Hepatocyte (in vitro differentiated cells): ENCODE data around the gene IFNE. TPM values are rescaled to one million over a fixed set of nuclear protein-coding genes. Genes with fewer than 3 reads are reported as not detected.

Source experiments
- DNase-seq: peaks from one replicate; pipeline ENCODE4 v3.0.0-alpha.2; 2016; ENCODE audit warnings: low spot score
- H2AFZ ChIP-seq: fragments of 200-600 bp; sonication (generic); 2 replicates; pipeline ENCODE4 v1.6.0; 2016; ENCODE audit warnings: antibody characterized with exemption, mild to moderate bottlenecking
- H3K27ac ChIP-seq: fragments of 200-600 bp; sonication (generic); 2 replicates; pipeline ENCODE4 v1.5.1; 2016; ENCODE audit warnings: mild to moderate bottlenecking
- H3K27me3 ChIP-seq: fragments of 200-600 bp; sonication (generic); 2 replicates; pipeline ENCODE4 v1.6.1; 2016
- H3K36me3 ChIP-seq: fragments of 200-600 bp; sonication (generic); replicated peaks from 2 replicates; pipeline ENCODE4 v1.5.1; 2016; ENCODE audit warnings: low read depth; ENCODE audit not compliant: insufficient read depth
- H3K4me1 ChIP-seq: fragments of 200-600 bp; sonication (generic); 2 replicates; pipeline ENCODE4 v1.5.1; 2016; ENCODE audit warnings: mild to moderate bottlenecking, moderate library complexity; ENCODE audit not compliant: insufficient read depth
- H3K4me2 ChIP-seq: fragments of 200-600 bp; sonication (generic); 2 replicates; pipeline ENCODE4 v1.6.0; 2016
- H3K4me3 ChIP-seq: fragments of 200-600 bp; sonication (generic); 2 replicates; pipeline ENCODE4 v1.5.1; 2016; ENCODE audit warnings: mild to moderate bottlenecking
- H3K79me2 ChIP-seq: fragments of 200-600 bp; sonication (generic); 2 replicates; pipeline ENCODE4 v1.6.0; 2017; ENCODE audit warnings: mild to moderate bottlenecking
- H3K9me2 ChIP-seq: fragments of 200-600 bp; sonication (generic); replicated peaks from 2 replicates; pipeline ENCODE4 v1.6.0; 2017; ENCODE audit warnings: mild to moderate bottlenecking; ENCODE audit not compliant: insufficient read depth
- H3K9me3 ChIP-seq: fragments of 200-600 bp; sonication (generic); 2 replicates; pipeline ENCODE4 v1.5.1; 2016; ENCODE audit warnings: low read depth, mild to moderate bottlenecking
- H4K20me1 ChIP-seq: fragments of 200-600 bp; sonication (generic); 2 replicates; pipeline ENCODE4 v1.6.0; 2016; ENCODE audit warnings: mild to moderate bottlenecking; ENCODE audit not compliant: insufficient read depth, poor library complexity, severe bottlenecking
- EZH2 ChIP-seq: fragments of 200-600 bp; sonication (generic); IDR thresholded peaks from 2 replicates; pipeline ENCODE4 v1.6.1; 2016; ENCODE audit warnings: antibody characterized with exemption, mild to moderate bottlenecking, borderline replicate concordance
- EZH2phosphoT487 ChIP-seq: fragments of 200-600 bp; sonication (generic); IDR thresholded peaks from one replicate; pipeline ENCODE4 v1.6.1; 2018; ENCODE audit warnings: antibody characterized with exemption, mild to moderate bottlenecking, low read depth, moderate library complexity; ENCODE audit not compliant: unreplicated experiment, severe bottlenecking
- WGBS: methylation state at CpG from one replicate; pipeline ENCODE4 v1.1.6; 2016; ENCODE audit warnings: low lambda C conversion rate; ENCODE audit errors: missing lambda C conversion rate; 5-methylcytosine and 5-hydroxymethylcytosine counted together
- polyA plus RNA-seq: library from polyadenylated mRNA; unstranded; fragments of >200 nt; fragmentation: Nextera tagmentation; extraction: Ambion mirVana; gene quantifications from 2 replicates; pipeline ENCODE4 v1.2.1, GENCODE V29; 2016
- total RNA-seq: library from RNA; depleted of rRNA; stranded (reverse); fragments of >200 nt; gene quantifications from 2 replicates; pipeline ENCODE4 v1.2.3, GENCODE V29; 2014
- TF ChIP-seq, protein P1 (sequence below): fragments of 200-600 bp; sonication (generic); IDR thresholded peaks from 2 replicates; pipeline ENCODE4 v1.5.1; 2016; ENCODE audit warnings: antibody characterized with exemption, mild to moderate bottlenecking; ENCODE audit not compliant: poor library complexity

The IFNE gene
- total and polyA plus RNA-seq, 2 experiments from 2014 or later = 0.67 TPM; not detected in 1

DNA sequence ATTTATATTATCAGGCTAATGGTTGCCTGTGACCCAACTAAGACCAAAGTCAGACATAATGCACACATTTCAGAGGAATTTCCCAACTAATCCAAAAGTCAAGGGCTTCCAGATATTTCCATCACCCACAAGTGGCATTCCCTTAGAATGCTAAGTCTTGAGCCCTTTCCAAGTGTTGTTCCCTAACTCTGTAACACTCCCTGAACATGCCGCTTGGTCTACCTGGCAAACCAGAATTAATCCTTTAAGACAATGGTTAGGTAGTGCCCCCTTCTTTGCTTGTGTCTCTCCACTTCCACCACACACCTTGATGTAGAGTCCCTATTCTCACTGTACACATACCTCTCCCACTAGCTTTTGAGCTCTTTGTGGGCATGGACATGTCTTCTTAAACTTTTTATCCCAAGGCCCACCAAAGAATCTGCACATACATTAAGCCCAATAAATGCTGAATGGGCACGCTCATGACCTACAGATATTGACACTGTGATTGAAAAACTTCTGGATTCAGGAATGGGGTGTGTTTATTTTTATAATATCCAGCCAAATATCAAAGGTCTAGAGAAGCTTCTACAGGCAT, 37.8 kb upstream of the IFNE start:
- DNase-seq = no peak
- Histone ChIP-seq H3K4me1 (no peaks in the 10 kb centered on the region), H3K27ac (no peak overlapping the region), H3K4me2 (no peak overlapping the region), H3K79me2 (no peaks in the 10 kb centered on the region), H3K4me3 (no peak overlapping the region), H3K27me3 (no peaks in the 10 kb centered on the region), H3K9me2 (no peaks in the 10 kb centered on the region), H3K9me3 (no peaks in the 10 kb centered on the region), H4K20me1 (no peaks in the 10 kb centered on the region), H3K36me3 (no peaks in the 10 kb centered on the region), H2AFZ (no peak overlapping the region)
- TF ChIP-seq, protein P1, sequence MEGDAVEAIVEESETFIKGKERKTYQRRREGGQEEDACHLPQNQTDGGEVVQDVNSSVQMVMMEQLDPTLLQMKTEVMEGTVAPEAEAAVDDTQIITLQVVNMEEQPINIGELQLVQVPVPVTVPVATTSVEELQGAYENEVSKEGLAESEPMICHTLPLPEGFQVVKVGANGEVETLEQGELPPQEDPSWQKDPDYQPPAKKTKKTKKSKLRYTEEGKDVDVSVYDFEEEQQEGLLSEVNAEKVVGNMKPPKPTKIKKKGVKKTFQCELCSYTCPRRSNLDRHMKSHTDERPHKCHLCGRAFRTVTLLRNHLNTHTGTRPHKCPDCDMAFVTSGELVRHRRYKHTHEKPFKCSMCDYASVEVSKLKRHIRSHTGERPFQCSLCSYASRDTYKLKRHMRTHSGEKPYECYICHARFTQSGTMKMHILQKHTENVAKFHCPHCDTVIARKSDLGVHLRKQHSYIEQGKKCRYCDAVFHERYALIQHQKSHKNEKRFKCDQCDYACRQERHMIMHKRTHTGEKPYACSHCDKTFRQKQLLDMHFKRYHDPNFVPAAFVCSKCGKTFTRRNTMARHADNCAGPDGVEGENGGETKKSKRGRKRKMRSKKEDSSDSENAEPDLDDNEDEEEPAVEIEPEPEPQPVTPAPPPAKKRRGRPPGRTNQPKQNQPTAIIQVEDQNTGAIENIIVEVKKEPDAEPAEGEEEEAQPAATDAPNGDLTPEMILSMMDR = no peak
- TF ChIP-seq EZH2 (no peak), EZH2phosphoT487 (no peak)
- WGBS = 93% methylated on average over 2 of the region's 2 CpGs

- H3K9me3 ChIP-seq = no peaks in the 10 kb centered on the region
- no peak overlapping the region for H3K4me3 ChIP-seq
- no peaks in the 10 kb centered on the region for H4K20me1 ChIP-seq
- no peak overlapping the region for H2AFZ ChIP-seq
- 96% methylated on average over 3 of the region's 3 CpGs for WGBS
- H3K27me3 ChIP-seq = no peaks in the 10 kb centered on the region
- no peak overlapping the region for H3K4me2 ChIP-seq
- TF ChIP-seq EZH2 = no peak
- TF ChIP-seq, protein P1 = no peak
- no peak for TF ChIP-seq EZH2phosphoT487
- H3K36me3 ChIP-seq = no peaks in the 10 kb centered on the region
- H3K27ac ChIP-seq = no peak overlapping the region
- no peaks in the 10 kb centered on the region for H3K4me1 ChIP-seq
- no peaks in the 10 kb centered on the region for H3K79me2 ChIP-seq
- DNase-seq = no peak
- H3K9me2 ChIP-seq = no peaks in the 10 kb centered on the region
Measured at GRCh38 chr9:21516796-21517195, 34.7 kb upstream of the IFNE start.

DNA sequence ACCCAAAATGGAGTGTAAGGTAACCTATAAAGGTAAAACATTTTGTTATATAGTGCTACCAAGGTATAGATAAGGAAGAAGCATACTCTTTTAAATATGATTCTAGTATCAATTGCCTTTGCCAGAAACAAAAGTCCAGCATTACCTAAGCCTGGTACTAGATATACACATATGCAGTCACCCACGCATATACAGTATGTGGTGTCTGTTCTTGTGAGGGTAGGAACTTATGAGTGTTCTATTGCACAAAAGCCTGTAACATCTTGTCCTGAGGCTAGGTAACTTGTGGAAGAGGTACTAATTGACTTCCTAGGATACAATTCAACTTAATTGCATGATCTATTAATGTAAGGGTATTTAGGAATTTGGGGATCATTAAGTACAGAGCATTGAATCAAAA, 31.3 kb upstream of the IFNE start:
- no peaks in the 10 kb centered on the region for H3K27me3 ChIP-seq
- H4K20me1 ChIP-seq = no peaks in the 10 kb centered on the region
- no peak overlapping the region for H2AFZ ChIP-seq
- no peaks in the 10 kb centered on the region for H3K36me3 ChIP-seq
- no peak for DNase-seq
- no peak overlapping the region for H3K27ac ChIP-seq
- H3K4me1 ChIP-seq = no peaks in the 10 kb centered on the region
- 81% methylated on average over 1 of the region's 1 CpG for WGBS
- no peak overlapping the region for H3K4me2 ChIP-seq
- H3K9me3 ChIP-seq = no peaks in the 10 kb centered on the region
- H3K4me3 ChIP-seq = no peak overlapping the region
- TF ChIP-seq EZH2 (no peak), EZH2phosphoT487 (no peak)
- TF ChIP-seq, protein P1 = no peak
- no peaks in the 10 kb centered on the region for H3K79me2 ChIP-seq
- H3K9me2 ChIP-seq = no peaks in the 10 kb centered on the region
